HCT116 (cell line): ENCODE results near the gene PRR29.

Source experiments
- CEBPB ChIP-seq: IDR thresholded peaks from 2 replicates; pipeline ENCODE4 v1.6.1; 2012; ENCODE audit warnings: low read depth
- ELF1 ChIP-seq: IDR thresholded peaks from 2 replicates; pipeline ENCODE4 v1.6.1; 2012; ENCODE audit warnings: low read depth, borderline replicate concordance
- EZH2 ChIP-seq: fragments of 200-600 bp; sonication (generic); IDR thresholded peaks from 2 replicates; pipeline ENCODE4 v1.6.1; 2017; ENCODE audit warnings: antibody characterized with exemption, mixed run types
- JUND ChIP-seq: IDR thresholded peaks from 2 replicates; pipeline ENCODE4 v1.6.1; 2012
- POLR2A ChIP-seq: IDR thresholded peaks from 2 replicates; pipeline ENCODE4 v1.7.0; 2011; ENCODE audit warnings: borderline replicate concordance; ENCODE audit not compliant: insufficient read depth, insufficient read length; ENCODE audit errors: extremely low read depth
- POLR2AphosphoS5 ChIP-seq: IDR thresholded peaks from 2 replicates; pipeline ENCODE4 v1.6.1; 2011; ENCODE audit warnings: mild to moderate bottlenecking, low read depth, low read length, moderate library complexity
- SIN3A ChIP-seq: IDR thresholded peaks from 2 replicates; pipeline ENCODE4 v1.6.1; 2012; ENCODE audit warnings: low read depth
- TCF7L2 ChIP-seq: IDR thresholded peaks from 2 replicates; pipeline ENCODE4 v1.7.0; 2011; ENCODE audit warnings: borderline replicate concordance, inconsistent platforms; ENCODE audit not compliant: insufficient read depth, insufficient read length; ENCODE audit errors: extremely low read depth
- ZFX ChIP-seq: fragments of 450-650 bp; IDR thresholded peaks from 2 replicates; pipeline ENCODE4 v1.6.1; 2017
- ZNF274 ChIP-seq: fragments of 200-500 bp; sonication (Bioruptor generic); IDR thresholded peaks from 2 replicates; pipeline ENCODE4 v1.6.1; 2014; ENCODE audit warnings: mild to moderate bottlenecking, low read depth, low read length, inconsistent platforms
- TF ChIP-seq, protein P1 (sequence below), 3 experiments: fragments of 200-600 bp in 1 of 3; sonication (generic) in 1 of 3; IDR thresholded peaks in 2 of 3; conservative IDR thresholded peaks in 1 of 3; 2 replicates each; pipeline ENCODE4 v1.5.1; 2012 to 2017; ENCODE audit warnings: low read depth in 2 of 3, low read length in 2 of 3, antibody characterized with exemption in 1 of 3, borderline replicate concordance in 1 of 3, control low read depth in 1 of 3, mild to moderate bottlenecking in 1 of 3, mixed read lengths in 1 of 3, mixed run types in 1 of 3, moderate library complexity in 1 of 3; ENCODE audit not compliant: insufficient read depth in 1 of 3

GRCh38 chr17:63972796-63973195 lies 25.4 kb upstream of the PRR29 start, which contains the start of gene SCN4A:
- TF ChIP-seq, protein P1, sequence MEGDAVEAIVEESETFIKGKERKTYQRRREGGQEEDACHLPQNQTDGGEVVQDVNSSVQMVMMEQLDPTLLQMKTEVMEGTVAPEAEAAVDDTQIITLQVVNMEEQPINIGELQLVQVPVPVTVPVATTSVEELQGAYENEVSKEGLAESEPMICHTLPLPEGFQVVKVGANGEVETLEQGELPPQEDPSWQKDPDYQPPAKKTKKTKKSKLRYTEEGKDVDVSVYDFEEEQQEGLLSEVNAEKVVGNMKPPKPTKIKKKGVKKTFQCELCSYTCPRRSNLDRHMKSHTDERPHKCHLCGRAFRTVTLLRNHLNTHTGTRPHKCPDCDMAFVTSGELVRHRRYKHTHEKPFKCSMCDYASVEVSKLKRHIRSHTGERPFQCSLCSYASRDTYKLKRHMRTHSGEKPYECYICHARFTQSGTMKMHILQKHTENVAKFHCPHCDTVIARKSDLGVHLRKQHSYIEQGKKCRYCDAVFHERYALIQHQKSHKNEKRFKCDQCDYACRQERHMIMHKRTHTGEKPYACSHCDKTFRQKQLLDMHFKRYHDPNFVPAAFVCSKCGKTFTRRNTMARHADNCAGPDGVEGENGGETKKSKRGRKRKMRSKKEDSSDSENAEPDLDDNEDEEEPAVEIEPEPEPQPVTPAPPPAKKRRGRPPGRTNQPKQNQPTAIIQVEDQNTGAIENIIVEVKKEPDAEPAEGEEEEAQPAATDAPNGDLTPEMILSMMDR (IDR thresholded peaks at IDR 0.05 in 2 of 3, conservative IDR thresholded peaks at IDR 0.05 in 1 of 3; ENCODE audit: borderline replicate concordance in 1 of 3, insufficient read depth in 1 of 3, low read depth in 2 of 3, low read length in 2 of 3), result no peak
- TF ChIP-seq EZH2, result no peak
- TF ChIP-seq POLR2A, result no peak
- TF ChIP-seq ZNF274, result no peak
- no peak for TF ChIP-seq ZFX
- no peak for TF ChIP-seq ELF1
- no peak for TF ChIP-seq POLR2AphosphoS5
- TF ChIP-seq CEBPB, result no peak
- TF ChIP-seq JUND, result no peak
- no peak for TF ChIP-seq TCF7L2
- no peak for TF ChIP-seq SIN3A
